ENCODE results near the gene PNO1.

Gene PNO1

DNA sequence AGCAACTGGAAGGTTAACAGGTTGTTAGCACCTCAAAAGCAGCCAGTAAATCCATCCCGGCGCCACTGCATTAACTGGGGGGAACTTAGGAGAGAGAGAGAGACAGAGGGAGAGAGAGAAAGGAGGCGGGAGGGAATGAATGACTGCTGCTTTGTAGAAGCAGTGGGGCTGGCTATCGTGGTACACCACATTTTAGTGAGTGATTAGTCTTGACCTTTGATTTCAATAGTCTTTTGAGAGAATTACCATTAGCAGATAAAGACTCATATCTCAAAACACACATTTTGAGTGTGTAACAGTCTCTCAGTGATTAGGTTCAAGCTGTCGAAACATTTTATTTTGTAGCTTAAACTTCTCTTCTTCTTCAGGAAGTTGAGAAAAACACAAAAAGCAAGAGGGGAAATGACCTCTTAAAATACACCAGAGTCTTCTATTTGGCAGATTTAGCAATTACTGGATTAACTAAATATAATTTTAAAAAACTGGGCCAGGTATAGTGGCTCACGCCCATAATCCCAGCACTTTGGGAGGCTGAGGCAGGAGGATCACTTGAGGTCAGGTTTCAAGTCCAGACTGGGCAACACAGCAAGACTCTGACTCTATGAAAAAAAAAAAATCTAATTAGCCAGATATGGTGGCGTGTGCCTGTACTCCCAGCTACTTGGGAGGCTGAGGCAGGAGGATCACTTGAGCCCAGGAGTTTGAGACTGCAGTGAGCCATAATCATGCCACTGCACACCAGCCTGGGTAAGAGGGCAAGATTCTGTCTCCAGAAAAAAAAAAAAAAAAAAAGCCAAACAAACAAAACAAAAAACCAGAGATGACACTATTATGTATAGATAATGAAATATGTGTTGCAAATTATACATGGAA is 22.0 kb upstream of the PNO1 start:
- Histone ChIP-seq H3K79me2 (no peaks in the 10 kb centered on the region), H3K4me1 (no peaks in the 10 kb centered on the region), H3K9me3 (ENCODE audit: control insufficient read depth, low read length) (no peaks in the 10 kb centered on the region), H3K27ac (no peak overlapping the region), H3K36me3 (ENCODE audit: control insufficient read depth, insufficient read depth, low read length) (no peaks in the 10 kb centered on the region), H3K9ac (no peak overlapping the region), H3K27me3 (ENCODE audit: control insufficient read depth, insufficient read depth, low read length) (no peaks in the 10 kb centered on the region), H2AFZ (no peak overlapping the region), H3K4me3 (ENCODE audit: low read depth, low read length) (no peak overlapping the region), H3K4me2 (ENCODE audit: low read length) (no peak overlapping the region)
- TF ChIP-seq, protein P1, sequence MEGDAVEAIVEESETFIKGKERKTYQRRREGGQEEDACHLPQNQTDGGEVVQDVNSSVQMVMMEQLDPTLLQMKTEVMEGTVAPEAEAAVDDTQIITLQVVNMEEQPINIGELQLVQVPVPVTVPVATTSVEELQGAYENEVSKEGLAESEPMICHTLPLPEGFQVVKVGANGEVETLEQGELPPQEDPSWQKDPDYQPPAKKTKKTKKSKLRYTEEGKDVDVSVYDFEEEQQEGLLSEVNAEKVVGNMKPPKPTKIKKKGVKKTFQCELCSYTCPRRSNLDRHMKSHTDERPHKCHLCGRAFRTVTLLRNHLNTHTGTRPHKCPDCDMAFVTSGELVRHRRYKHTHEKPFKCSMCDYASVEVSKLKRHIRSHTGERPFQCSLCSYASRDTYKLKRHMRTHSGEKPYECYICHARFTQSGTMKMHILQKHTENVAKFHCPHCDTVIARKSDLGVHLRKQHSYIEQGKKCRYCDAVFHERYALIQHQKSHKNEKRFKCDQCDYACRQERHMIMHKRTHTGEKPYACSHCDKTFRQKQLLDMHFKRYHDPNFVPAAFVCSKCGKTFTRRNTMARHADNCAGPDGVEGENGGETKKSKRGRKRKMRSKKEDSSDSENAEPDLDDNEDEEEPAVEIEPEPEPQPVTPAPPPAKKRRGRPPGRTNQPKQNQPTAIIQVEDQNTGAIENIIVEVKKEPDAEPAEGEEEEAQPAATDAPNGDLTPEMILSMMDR (IDR thresholded peaks at IDR 0.05): no peak

GRCh38 chr2:68141875-68142274 is 15.8 kb upstream of the PNO1 start:
- TF ChIP-seq, protein P1 (IDR thresholded peaks at IDR 0.05): no peak
- H3K36me3 ChIP-seq (ENCODE audit: control insufficient read depth, insufficient read depth, low read length): no peaks in the 10 kb centered on the region

DNA sequence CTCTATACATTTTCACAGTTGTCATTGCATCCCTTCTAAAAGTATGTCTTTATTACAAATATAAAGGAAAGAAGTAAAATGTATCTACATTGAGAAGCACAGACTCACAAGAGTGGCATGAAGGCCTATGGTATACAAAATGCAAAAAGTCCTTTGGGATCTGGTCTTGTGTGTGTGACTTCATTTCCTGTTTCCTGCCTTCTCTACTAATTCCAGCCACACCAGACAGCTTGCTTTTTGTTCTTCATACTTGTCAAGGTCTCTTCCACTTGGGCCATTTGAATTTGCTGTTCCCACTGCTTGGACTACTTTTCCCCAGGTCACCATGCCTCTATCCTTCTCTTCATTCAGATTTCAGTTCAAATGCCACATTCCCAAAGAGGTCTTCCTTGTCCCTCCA is 6.7 kb upstream of the PNO1 start:
- Histone ChIP-seq H2AFZ (no peak overlapping the region), H3K27me3 (ENCODE audit: control insufficient read depth, insufficient read depth, low read length) (no peaks in the 10 kb centered on the region), H3K79me2 (peaks cover 3% of the 10 kb centered on the region), H3K4me1 (no peaks in the 10 kb centered on the region), H3K36me3 (ENCODE audit: control insufficient read depth, insufficient read depth, low read length) (no peaks in the 10 kb centered on the region), H3K9ac (no peak overlapping the region), H3K4me2 (ENCODE audit: low read length) (no peak overlapping the region), H3K9me3 (ENCODE audit: control insufficient read depth, low read length) (no peaks in the 10 kb centered on the region), H3K27ac (no peak overlapping the region), H3K4me3 (ENCODE audit: low read depth, low read length) (no peak overlapping the region)
- TF ChIP-seq, protein P1 (IDR thresholded peaks at IDR 0.05): no peak

More at GRCh38 chr2:68141875-68142274, 15.8 kb upstream of the PNO1 start:
- no peaks in the 10 kb centered on the region for H3K79me2 ChIP-seq
- H3K27me3 ChIP-seq (ENCODE audit: control insufficient read depth, insufficient read depth, low read length): no peaks in the 10 kb centered on the region
- H3K4me3 ChIP-seq (ENCODE audit: low read depth, low read length): no peak overlapping the region
- H3K4me1 ChIP-seq: no peaks in the 10 kb centered on the region
- H3K27ac ChIP-seq: no peak overlapping the region
- no peaks in the 10 kb centered on the region for H3K9me3 ChIP-seq (ENCODE audit: control insufficient read depth, low read length)
- no peak overlapping the region for H3K9ac ChIP-seq
- H3K4me2 ChIP-seq (ENCODE audit: low read length): no peak overlapping the region
- no peak overlapping the region for H2AFZ ChIP-seq

GRCh38 chr2:68152681-68153347 is 4.9 kb upstream of the PNO1 start:
- H3K79me2 ChIP-seq: peaks cover 3% of the 10 kb centered on the region
- no peak overlapping the region for H3K9ac ChIP-seq
- no peaks in the 10 kb centered on the region for H3K9me3 ChIP-seq (ENCODE audit: control insufficient read depth, low read length)
- H2AFZ ChIP-seq: no peak overlapping the region
- no peaks in the 10 kb centered on the region for H3K36me3 ChIP-seq (ENCODE audit: control insufficient read depth, insufficient read depth, low read length)
- H3K4me2 ChIP-seq (ENCODE audit: low read length): no peak overlapping the region
- H3K4me3 ChIP-seq (ENCODE audit: low read depth, low read length): no peak overlapping the region
- H3K27me3 ChIP-seq (ENCODE audit: control insufficient read depth, insufficient read depth, low read length): no peaks in the 10 kb centered on the region
- TF ChIP-seq, protein P1 (IDR thresholded peaks at IDR 0.05): no peak
- peaks cover 4% of the 10 kb centered on the region for H3K4me1 ChIP-seq
- no peak overlapping the region for H3K27ac ChIP-seq

Data from parathyroid adenoma (tissue), 2 donors.